Sciatic nerve (tissue), 1 donor: Measurements from ENCODE around the gene ATXN1L. TPM values are rescaled to one million over a fixed set of nuclear protein-coding genes. Genes with fewer than 3 reads are reported as not detected.

Experiments
- total RNA-seq: library from RNA; stranded (reverse); fragmentation: NEBNext Ultra II Directional; extraction: Animal tissue kit (Norgen Biotek cat#: 25700); gene quantifications from one replicate; pipeline ENCODE4 v1.2.1, GENCODE V29; 2021
- donor health status: DM: no; HTN: no; CAD: no.

The ATXN1L gene
- total RNA-seq, 1 donor from 2014 or later, result 34.4 TPM

Other genes starting within 250 kb of the ATXN1L start
- gene MARVELD3, start 219.8 kb upstream of the ATXN1L start, total RNA-seq, result 0.36 TPM
- gene PHLPP2, start 121.3 kb upstream of the ATXN1L start, total RNA-seq, result 22.5 TPM
- 92.1 TPM for gene AP1G1, start 37.1 kb upstream of the ATXN1L start, total RNA-seq
- gene ZNF821, start 38.2 kb downstream of the ATXN1L start, total RNA-seq, result 6.7 TPM
- 189 TPM for gene IST1, start 49.6 kb downstream of the ATXN1L start, total RNA-seq
- 0.40 TPM for gene PKD1L3, start 154.4 kb downstream of the ATXN1L start, total RNA-seq
- 8.1 TPM for gene DHODH, start 162.8 kb downstream of the ATXN1L start, total RNA-seq
- gene HP, start 208.5 kb downstream of the ATXN1L start, total RNA-seq, result 35.4 TPM
- 3.0 TPM for gene HPR, start 217.2 kb downstream of the ATXN1L start, total RNA-seq
- gene TXNL4B, start 247.6 kb downstream of the ATXN1L start, total RNA-seq, result 18.8 TPM
- 68.6 TPM for gene DHX38, start 247.9 kb downstream of the ATXN1L start, total RNA-seq